ENCODE measurements around the gene DES.

DES gene

DNA sequence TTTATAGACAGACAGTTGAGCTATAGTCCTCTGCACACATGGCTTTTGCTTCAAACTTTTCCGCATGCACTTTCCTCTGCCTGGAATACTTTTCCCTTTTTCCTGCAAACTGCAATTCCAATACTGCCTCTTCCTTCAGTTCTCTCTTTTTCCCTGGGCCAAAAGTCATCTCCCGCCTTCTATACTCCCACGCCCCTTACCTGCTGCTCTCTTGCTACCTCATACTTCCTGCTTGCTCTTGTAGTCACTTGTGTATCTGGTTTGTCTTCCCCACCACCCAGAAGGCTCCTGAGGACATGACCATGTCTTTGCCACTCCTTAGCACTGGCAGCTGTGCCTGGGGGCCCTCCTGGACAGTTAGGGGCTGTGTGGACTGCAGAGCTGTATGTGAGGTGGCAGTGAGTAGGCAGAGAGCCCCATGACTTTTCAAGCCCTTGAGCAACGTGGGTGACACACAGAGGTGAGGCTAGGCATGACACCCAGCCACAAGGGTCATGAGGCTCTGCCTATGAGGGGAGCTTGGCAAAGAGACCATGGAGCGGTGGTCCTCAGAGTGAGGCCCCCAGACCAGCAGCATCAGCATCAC is 39.7 kb downstream of the DES start:
- DNase-seq (ENCODE audit: low read depth), result no peak

DNA sequence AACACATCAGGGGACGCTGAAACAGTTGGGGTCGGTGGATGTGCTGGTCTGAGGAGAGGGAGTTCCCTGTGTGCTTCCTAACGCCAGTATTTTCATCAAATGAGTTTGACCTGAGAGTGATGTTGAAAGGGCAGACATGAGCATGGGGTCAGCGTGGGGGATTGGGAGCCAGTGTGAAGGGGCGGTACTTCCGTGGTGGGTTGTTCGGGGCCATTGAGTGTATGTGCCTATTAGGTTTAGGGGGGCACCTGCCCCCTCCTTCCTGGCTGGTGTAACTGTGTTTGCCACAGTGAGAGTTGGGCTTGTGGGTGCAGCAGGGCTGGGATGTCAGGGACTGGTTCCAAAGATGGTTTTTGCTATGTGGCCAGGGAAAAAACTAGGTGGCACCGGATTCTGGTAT is 40.8 kb downstream of the DES start:
- DNase-seq (ENCODE audit: low read depth), result no peak

DNA sequence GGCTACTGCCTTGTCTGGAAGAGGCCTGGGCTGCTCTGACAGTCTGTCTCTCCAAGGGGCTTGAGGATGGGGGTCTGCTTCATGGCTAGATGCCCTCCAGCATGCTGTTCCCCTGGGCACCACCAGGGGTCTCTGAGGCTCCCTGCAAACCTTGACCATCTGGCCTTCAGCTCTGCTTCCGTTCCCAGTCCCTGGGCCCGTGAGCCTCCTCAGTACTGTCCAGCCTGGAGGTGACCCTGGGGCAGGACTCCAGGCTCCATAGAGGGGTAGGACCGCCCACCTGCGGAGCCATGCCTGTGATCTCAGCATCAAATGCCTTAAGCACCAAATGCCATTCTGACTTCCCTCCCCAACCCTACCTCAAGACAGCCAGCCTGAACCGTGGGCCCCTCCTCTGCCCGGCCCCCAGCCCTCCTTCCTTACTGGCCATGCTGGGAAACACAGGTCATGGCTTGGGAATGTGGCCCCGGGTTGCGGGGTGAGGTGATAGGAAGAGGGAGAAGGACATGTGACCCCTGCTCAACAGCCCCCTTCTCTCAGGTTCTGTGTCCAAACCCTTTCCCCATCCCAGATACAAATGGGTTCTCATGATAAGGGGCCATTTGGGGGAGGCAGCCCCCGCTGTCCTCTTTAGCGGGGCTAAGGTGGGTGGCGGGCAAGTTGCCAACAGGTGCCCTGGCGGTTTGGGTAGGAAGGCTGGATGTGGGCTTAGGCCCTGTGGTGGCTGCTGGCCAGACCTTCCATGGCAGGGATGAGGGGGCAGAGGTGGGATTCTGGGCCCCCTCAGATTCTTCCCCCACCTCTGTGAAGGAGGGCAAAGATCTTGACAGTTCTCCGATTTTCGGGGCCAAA is 41.5 kb downstream of the DES start:
- DNase-seq (ENCODE audit: low read depth), result peak; percentile 34

DNA sequence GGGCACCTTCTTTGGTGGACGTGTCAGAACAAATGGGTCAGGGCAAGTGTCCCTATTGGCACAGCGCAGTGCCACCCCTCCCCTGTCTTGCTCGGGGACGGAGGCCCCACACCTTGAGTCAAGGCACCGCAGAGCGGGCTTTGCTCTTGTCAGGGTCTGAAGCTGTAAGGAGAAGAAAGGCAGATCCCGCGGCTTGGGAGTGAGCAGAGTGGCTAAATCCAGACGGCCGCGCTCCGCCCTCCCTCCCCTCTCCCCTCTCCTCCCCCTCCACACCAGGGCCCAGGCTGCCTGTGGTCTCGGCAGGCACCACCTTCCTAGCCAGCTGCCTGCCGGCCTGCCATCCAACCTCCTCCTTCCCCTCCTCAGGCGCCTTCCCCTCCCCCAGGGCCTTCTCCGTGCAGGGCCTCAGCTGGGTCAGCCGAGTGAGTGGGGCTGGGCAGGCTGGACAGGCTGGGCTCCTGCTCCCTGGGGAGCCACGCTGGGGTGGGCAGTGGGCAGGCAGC is 42.3 kb downstream of the DES start:
- peak; percentile 67 for DNase-seq (ENCODE audit: low read depth)

DNA sequence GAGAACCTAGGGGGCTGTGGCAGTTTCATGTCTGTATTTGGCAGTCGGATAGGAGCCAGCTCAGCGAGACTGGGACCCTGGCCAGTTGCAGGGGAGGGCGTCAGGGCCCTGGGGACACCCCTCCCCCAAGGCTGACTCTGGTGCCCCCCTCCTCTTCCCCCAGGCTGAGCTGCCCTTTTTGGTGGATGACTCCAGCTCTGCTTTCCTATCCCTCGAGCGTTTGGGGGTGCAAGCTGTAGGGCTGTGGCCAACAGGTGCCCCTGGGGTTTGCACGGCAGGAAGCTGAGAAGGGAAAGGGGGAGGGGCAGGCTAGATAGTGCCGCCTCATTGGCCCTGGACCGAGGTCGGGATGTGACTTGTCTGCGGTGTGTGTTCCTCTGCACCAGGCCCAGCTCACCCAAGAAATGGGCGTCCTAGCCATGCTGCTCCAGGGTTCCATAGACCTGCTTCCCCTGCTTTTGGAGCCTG is 42.9 kb downstream of the DES start:
- peak; percentile 70 for DNase-seq (ENCODE audit: low read depth)

DNA sequence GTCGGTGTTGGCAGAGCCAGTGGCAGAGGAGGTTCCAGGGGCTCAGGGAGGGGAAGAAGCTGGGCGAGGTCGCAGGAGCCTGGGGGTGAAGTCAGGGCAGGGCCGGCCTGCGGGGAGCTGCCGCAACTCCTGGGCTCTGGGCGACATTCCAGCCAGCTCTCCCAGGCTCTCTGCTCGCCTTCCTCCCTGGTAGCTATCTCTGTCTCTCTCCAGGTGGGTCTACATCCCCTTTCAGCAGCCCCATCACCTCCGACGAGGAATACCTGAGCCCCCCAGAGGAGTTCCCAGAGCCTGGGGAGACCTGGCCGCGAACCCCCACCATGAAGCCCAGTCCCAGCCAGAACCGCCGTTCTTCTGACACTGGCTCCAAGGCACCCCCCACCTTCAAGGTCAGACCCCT is 43.5 kb downstream of the DES start:
- no peak for DNase-seq (ENCODE audit: low read depth)

DNA sequence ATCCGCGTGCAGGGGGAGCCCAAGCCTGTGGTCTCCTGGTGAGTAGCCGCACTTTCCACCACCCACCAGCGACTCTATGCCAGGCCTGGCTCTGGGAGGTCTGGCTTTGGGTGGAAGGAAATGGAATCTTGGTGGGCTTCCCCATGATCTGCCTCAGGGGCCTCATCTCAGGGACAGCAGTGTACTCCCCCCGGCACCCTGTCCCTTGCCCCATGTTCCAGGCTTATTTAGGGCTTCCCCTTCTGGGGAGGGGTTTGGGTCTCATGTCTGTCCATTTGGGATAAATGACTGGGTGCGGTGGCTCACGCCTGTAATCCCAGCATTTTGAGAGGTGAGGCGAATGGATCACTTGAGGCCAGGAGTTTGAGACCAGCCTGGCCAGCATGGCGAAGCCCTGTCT is 44.2 kb downstream of the DES start:
- DNase-seq (ENCODE audit: low read depth), result no peak

DNA sequence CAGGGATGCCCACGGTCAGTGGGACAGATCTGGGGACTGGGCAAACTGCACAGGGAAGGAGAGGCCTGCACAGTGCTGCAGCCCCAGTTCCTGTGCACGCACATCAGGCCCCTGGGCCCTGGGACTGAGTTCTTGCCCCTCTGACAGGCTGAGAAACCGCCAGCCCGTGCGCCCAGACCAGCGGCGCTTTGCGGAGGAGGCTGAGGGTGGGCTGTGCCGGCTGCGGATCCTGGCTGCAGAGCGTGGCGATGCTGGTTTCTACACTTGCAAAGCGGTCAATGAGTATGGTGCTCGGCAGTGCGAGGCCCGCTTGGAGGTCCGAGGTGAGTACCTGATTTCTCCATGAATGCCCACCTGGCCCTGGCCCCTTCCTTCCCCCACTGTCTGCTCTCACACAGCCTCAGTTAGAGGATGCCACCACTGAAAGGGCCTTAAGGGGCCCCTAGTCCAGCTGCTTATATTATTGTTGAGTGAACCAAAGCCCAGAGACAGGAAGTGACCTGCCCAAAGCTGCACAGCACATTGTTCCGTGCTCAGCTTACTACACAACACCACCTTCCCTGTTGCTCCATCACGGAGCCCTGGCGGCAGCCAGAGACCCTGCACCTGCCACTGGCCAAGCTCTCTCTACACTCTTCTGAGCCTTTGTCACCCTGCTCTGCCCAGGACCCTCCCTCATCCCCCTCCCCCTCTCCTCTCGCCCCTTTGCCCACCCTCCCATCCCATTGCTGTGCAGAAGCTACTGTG is 46.3 kb downstream of the DES start:
- no peak for DNase-seq (ENCODE audit: low read depth)

DNA sequence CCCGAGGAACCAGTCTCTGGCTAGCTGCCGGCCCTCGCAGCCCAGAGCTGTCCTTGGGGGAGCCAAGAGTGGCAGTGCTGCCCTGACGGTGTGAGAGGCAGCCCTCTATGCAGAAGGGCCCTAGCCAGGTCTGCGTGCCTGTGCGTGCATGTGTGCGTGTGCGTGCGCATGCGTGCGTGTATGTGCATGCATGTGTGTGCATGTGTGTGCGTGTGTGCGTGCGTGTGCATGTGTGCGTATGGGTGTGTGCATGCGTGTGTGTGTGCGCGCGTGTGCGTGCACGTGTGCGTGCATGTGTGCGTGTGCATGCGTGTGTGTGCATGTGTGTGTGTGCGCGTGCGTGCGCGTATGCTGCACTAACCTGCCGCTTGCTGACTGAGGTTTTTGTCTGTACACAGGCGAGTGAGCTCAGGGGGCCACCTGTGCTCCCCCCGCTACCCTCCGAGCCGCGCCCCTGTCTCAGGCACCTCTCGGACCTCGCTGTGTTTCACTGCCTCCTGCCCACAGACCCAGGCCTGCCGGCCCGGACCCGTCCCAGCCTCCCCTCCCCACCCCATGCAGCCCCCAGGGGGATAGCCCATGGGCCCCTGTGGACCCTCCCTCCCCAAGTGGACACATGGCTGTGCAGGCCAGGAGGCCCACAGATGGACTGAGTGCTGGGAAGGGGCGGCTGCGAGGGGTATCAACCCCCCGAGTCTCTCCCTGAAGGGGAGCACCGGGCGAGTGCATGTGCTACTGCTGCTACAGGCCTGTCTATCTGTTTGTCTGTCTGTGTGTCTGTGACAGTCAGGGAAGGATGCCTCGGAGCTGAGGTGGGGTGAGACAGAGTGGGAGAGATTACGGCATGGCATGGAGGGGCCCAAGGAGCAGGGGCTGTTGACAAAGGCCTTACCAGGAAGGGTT is 47.7 kb downstream of the DES start:
- DNase-seq (ENCODE audit: low read depth), result no peak

DNA sequence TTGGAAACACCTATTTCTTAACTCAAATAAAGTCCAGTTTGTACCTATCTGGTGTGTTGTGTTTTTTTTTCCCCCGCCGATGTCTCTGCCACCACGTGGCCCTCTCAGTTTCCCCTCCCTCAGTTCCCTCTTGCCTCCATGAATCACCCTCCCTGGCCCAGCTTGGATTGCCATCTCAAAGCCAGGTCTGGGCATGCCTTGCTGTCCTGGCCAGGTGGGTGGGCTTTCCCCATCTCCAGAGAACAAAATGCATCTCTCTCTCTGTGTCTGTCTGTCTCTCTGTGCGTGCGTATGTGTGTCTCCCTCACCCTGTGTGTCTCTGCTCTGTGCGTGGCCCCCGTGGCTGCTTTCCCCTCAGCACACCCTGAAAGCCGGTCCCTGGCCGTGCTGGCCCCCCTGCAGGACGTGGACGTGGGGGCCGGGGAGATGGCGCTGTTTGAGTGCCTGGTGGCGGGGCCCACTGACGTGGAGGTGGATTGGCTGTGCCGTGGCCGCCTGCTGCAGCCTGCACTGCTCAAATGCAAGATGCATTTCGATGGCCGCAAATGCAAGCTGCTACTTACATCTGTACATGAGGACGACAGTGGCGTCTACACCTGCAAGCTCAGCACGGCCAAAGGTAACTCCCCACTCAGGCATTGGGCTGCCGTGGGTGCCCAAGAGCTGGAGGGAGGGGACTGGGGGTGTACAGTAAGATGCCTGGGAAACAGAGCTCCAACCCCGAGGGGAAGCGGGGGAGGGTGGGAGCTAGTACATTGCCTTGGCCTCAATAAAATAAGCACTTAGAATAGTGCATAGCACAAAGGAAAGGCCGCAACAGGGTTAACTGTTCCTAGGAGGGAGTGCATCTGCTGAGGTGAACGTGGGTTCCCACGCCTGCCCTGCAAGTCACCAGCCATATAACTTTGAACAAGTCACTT is 48.9 kb downstream of the DES start:
- DNase-seq (ENCODE audit: low read depth), result no peak

DNA sequence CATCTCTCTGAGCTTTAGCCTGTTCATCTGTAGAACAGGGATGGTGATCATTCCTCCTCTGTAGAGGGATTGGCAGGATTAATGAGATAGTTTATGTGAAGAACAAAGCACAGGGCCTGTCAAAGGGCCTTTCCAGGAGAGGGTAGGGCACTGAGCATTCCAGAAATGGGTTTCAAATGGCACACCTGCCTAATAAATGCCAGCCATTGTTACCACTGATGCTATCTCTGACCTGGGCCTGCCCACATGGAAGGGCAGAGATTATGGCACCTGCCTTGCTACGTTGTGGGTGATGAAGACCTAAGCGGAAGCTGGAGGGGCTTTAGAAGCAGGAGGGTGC is 49.5 kb downstream of the DES start:
- DNase-seq (ENCODE audit: low read depth), result no peak

DNA sequence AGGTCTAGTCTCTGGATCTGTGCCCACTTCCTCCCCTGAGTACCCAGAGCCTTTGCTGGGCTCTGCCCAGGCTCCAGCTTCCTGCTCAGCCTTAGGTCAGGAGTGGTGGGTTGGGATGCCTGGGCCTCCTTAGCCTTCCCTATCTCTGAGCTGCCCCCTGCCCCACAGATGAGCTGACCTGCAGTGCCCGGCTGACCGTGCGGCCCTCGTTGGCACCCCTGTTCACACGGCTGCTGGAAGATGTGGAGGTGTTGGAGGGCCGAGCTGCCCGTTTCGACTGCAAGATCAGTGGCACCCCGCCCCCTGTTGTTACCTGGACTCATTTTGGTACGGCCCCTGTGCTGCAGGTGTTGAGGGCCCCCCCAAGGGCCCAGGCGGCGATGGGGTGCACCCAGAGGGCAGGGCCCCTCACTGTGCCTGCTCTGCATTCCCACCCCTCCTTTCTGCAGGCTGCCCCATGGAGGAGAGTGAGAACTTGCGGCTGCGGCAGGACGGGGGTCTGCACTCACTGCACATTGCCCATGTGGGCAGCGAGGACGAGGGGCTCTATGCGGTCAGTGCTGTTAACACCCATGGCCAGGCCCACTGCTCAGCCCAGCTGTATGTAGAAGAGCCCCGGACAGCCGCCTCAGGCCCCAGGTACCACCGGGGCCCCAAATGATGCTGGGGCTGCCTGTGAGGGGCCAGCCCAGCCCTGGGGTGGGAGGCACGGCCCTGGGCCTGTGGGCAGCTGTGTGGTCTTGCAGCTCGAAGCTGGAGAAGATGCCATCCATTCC is 50.4 kb downstream of the DES start:
- DNase-seq (ENCODE audit: low read depth), result no peak

DNA sequence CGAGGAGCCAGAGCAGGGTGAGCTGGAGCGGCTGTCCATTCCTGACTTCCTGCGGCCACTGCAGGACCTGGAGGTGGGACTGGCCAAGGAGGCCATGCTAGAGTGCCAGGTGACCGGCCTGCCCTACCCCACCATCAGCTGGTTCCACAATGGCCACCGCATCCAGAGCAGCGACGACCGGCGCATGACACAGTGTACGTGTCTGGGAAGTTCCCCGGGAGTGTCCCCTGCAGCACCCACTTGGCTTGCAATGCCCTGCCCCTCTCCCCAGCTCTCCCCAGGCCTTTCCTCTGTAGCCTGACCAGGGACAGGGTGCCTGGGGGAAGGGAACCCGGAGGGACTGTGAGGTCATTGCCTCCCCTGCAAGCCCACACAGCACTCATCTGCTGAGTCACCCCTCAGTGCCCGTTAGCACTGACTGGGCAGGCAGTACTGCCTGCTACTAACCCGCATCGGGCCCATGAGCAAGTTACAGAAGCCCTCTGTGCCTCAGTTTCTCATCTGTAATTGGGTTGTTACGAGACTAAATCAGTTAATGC is 51.1 kb downstream of the DES start:
- DNase-seq (ENCODE audit: low read depth), result peak; percentile 37

DNA sequence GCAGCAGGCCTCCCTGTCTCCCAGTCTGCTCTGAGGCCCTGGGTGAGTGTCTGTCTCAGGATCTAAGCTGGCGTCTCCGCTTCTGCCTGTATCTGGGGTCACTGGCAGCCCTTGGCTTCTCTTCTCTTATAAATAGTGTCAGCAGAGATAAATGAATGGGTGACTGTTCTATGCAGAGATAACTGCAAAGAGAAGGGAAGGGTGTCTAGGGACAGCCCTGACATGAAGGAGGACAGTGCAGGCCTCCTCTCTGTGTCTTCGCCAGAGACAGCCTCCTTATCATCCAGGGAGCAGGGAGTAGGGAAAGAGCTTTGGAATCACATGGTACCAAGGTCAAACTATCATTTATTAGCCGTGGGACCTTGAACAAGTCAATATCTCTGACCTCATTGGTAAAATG is 52.3 kb downstream of the DES start:
- DNase-seq (ENCODE audit: low read depth), result no peak

DNA sequence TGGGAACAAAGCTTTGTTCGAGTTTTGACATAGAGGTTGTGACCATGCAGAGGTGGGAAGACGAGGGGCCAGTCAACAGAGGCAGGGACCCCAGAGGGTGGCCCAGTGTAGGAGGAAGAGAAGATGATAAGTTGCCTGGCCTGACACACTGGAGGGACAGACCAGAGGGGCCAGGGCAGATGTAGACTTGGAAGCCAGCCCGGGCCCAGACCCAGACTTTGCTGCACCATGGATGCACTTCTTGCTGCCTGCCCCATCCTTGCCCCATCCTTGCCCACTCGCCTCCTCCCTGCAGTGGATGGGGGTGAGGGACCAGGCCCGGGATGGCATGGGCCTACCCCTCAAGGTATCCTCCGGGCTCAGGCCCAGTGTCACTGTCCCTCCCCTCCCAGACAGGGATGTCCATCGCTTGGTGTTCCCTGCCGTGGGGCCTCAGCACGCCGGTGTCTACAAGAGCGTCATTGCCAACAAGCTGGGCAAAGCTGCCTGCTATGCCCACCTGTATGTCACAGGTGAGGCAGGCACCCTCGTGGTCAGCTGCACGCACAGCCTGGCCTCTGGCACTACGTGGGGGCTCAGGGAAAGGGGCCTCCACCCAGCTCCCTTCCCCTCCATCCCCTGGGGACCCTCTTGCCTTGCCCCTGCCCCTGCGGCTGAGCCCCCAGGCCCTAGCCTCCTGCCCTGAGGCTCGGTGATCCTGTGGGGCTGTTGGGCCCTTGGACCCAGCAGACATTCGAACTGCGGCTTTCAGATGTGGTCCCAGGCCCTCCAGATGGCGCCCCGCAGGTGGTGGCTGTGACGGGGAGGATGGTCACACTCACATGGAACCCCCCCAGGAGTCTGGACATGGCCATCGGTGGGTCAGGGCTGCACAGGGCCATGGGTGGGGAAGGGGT is 53.5 kb downstream of the DES start:
- DNase-seq (ENCODE audit: low read depth), result no peak

DNA sequence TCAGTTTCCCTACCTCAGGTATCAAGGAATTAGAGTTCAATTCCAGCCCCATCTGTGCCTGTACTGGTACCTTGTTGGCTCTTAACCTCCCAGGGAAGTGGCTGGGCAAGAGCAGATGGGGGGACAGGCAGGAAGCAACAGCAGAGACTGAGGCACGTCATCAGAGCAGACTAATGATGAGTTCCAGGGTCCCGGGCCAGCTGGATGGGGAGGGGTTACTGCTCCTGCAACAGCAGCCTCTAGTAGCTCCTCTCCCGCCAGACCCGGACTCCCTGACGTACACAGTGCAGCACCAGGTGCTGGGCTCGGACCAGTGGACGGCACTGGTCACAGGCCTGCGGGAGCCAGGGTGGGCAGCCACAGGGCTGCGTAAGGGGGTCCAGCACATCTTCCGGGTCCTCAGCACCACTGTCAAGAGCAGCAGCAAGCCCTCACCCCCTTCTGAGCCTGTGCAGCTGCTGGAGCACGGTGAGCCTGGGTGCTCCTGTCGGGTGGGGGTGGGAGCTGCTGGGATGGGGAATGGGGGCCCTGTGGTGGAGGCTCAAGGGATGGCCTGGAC is 54.5 kb downstream of the DES start:
- no peak for DNase-seq (ENCODE audit: low read depth)

DNA sequence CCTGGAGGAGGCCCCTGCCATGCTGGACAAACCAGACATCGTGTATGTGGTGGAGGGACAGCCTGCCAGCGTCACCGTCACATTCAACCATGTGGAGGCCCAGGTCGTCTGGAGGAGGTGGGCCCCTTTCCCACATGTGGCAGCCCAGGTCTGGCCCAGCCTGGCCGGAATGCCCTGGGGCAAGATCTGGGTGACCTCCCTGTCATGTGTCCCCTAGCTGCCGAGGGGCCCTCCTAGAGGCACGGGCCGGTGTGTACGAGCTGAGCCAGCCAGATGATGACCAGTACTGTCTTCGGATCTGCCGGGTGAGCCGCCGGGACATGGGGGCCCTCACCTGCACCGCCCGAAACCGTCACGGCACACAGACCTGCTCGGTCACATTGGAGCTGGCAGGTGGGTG is 55.3 kb downstream of the DES start:
- DNase-seq (ENCODE audit: low read depth), result no peak

DNA sequence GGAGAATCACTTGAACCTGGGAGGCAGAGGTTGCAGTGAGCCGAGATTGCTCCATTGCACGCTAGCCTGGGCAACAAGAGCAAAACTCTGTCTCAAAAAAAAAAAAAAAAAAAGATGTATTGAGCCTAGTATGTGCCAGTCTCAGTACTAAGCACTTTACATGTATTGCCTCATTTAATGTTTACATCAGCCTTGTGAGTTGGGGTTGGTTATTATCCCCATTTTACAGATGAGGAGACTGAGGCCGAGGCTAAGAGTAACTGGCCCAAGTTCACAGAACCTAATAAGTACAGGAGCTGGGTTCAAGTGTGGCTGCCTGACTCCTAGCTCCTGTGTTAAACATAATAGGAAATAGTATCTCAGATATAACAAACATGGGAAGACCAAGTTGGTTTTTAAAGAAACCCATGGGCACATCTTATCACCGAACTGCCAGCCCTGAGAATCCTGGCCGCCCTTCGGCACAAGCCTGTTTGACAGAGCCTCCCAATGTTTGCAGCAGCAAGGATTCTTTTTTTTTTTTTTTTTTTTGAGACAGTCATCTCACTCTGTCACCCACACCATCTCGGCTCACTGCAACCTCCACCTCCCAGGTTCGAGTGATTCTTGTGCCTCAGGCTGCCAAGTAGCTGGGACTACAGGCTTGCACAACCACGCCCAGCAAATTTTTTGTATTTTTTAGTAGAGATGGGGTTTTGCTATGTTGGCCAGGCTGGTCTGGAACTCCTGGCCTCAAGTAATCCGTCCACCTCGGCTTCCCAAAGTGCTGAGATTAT is 56.3 kb downstream of the DES start:
- no peak for DNase-seq (ENCODE audit: low read depth)

Data from CMK (cell line).